GM19372 (cell line): ENCODE measurements around the gene ATP6V1F.
"Not testable (repeated sequence)": the region's sequence is repeated elsewhere in the genome, so short reads cannot be mapped to it uniquely, and the experiment has no call there.

ENCODE experiments used
- ATAC-seq: cut with Tn5 transposase; IDR thresholded peaks from one replicate; pipeline ENCODE4 v1.9.1; 2021; ENCODE audit warnings: mild to moderate bottlenecking, low read depth, moderate library complexity; ENCODE audit not compliant: unreplicated experiment

The ATP6V1F gene

DNA sequence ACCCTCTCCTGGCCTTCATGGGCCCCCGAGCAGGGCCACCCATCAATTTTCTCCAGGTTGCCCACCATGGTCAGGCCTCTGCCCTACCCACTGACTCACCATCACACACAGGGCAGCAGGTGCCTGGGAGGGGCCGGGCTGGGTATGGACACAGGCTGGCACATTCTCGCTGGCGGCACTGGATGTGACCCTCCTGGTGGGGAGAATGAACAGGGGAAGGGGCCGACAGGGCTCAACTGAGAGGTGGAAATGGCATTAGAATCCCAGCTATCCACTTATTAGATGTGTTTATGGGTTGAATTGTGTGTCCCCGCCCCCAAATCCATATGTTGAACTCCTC, 31.4 kb downstream of the ATP6V1F start:
- no peak for ATAC-seq

DNA sequence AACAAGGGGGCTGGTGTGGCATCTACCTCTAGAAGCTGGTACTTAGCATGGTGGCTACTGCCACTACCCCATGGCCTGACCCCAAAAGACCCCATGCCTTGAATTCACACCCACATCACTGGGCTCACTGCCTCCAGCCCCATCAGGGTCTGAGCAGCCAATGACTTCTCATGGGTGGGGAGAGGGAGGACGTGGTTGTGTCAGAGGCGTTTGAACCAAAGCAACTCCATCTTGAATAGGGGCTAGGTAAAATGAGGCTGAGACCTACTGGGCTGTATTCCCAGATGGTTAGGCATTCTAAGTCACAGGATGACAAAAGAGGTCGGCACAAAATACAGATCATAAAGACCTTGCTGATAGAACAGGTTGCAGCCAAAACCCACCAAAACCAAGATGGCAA, 32.7 kb downstream of the ATP6V1F start:
- ATAC-seq, result no peak

GRCh38 chr7:128899392-128899791, 36.7 kb downstream of the ATP6V1F start:
- no peak for ATAC-seq

- no peak for ATAC-seq
Measured at GRCh38 chr7:128900237-128900636, 37.6 kb downstream of the ATP6V1F start.

DNA sequence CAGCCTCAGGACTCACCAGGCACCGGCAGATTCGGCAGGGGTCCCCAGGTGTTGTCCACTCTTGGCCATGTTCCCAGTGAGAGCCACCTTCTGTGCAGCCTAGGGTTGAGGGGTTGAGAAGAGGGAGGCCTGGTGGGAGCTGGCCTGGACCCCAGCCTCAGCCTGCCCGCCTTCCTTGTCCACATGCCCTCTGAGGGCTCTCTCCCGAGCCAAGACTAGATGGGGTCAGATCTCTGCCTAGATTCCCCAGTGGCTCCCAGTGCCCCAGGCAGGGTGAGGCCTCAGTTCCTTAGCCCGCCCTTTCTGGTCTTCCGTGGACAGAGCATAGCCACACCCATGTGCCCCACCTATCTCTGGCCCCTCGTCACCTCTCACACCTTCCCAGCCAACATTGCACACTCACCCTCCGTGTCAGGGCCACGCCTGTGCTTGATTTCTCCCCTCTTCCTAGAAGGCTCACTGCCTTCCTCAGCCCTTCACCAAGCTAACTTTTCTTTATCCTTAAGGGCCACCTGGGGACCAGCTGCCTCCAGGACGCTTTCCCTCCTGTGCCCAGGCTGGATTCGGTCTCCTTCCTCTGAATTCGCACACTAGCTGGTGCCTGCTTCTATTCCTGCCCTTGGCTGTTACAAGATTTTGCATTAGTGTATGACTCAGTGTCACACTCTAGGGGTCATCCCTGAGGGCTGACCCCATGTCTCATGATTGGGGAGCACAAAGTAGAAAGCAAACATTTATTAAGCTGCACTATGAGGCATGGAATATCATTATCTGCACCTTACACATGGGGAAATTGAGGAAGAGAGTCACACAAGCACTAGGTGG, 40.3 kb downstream of the ATP6V1F start:
- no peak for ATAC-seq

DNA sequence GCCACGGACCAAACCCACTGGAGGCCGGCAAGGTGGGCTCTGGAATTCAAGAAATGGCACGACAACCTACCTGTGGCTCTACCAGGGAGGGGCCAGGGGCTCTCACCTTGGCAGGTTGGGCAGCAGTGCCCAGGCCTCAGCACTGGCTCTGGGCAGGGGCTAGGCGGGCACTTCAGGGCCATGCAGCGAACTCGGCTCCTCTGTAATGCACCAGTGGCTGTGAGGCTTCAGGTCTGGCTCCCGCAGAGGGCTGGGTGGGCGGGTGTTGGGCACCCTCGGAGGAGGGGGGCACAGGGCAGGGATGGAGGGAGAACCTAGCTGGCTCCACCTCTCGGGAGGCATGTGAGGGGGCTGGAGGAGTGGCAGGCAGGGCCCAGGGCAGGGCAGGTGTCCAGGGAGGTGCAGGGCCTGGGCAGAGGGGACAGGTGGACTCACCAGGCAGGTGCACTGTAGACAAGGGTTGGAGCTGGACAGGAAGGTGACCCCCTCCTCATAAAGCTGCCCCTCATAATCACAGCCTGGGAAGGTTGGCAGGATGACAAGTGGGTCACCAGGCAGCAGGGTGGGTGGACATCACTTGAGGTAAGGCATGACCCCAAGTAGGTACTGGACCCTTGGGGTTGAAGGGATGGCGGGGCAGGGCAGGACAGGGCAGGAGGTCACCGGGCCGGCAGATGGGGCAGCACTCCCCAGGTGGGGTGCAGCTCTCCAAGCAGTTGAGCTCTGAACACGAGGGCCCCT, 41.1 kb downstream of the ATP6V1F start:
- no peak for ATAC-seq

GRCh38 chr7:128904381-128905197, 41.9 kb downstream of the ATP6V1F start:
- ATAC-seq, result no peak

- ATAC-seq, result no peak
Measured at GRCh38 chr7:128906001-128906765, 43.5 kb downstream of the ATP6V1F start.

DNA sequence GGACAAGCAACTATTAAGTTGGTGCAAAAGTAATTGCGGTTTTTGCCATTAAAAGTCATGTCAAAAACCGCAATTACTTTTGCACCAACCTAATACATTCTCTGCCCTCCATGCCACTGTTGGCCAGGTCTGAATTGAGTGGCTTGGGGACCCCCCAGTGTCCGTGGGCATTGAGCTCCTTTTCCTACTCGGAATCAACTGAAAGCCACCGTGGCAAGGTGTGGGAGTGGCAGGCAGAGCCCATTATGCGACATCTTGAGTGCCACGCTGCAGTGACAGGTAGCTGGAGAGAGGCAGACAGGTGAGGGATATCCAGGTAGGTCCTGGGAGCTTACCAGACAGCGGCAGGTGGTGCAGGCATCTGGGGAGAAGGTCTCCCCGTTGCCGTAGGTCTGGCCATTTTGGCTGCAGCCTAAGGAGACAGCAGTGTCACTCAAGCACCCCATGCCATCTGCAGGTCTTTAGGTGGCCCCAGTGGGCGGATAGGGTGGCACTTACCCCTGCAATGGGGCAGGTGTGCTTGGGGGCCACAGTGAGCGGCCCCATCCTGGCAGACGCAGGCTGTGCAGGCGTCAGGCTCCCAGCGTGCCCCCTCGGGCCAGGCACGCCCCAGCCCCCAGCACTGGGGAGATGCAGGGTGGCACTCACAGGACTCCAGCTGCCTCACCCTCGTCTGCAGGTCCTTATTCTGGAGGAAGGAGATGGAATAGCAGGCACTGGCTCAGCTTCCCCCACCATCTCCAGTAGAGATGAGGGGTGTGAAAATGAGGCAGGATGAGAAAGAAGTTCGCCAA, 44.3 kb downstream of the ATP6V1F start:
- ATAC-seq, result no peak

GRCh38 chr7:128908750-128909624, 46.3 kb downstream of the ATP6V1F start:
- ATAC-seq, result no peak

DNA sequence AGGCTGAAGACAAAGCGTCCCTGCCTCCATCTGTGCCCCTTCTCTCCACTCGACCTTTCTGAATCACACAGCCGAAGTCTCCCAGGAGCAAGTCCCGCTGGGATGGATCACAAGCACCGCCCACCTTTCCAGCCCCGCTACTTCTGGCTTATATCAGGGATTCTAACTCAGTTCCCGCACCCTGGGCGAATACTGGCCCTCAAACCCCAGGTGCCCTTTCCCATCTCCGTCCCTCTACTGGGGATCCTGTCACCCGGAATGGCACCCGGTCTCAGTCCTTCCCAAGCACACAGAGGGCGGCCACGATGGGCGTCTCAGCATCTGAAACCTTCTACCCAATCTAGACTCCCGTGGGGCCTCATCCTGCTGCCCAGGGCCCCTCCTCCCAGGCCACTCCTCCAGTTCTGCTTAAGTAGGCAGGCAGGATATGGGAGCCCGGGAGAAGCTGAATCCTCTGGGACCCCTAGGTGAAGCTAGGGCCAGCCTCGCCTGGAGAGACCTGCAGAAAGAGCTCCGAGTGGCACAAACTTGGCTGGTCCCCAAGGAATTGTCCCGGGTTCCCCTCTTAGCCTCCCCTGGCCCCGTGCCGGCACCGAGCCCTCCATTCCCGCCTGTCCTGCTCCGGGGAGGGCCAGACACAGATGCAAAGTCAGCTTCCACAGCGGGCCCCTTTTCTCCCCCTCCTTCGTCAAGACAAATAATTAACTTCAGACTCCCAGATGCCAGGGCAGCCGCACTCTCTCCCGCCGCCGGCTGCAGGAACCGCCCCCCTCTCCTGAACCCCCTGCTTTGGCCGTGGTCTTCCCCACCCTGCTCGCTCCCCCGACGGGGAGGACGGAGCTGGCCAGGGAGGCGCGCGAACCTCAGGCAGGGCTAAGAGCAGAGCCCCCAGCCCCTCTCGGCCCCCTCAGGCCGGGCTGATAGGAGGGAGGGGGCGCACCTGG, 47.2 kb downstream of the ATP6V1F start:
- no peak for ATAC-seq

GRCh38 chr7:128910569-128910945, 47.9 kb downstream of the ATP6V1F start, which contains the start of gene KCP:
TSS of gene KCP (minus strand) at chr7:128910709. CDS start at chr7:128910676, 33 bp downstream.
- ATAC-seq, result no peak

DNA sequence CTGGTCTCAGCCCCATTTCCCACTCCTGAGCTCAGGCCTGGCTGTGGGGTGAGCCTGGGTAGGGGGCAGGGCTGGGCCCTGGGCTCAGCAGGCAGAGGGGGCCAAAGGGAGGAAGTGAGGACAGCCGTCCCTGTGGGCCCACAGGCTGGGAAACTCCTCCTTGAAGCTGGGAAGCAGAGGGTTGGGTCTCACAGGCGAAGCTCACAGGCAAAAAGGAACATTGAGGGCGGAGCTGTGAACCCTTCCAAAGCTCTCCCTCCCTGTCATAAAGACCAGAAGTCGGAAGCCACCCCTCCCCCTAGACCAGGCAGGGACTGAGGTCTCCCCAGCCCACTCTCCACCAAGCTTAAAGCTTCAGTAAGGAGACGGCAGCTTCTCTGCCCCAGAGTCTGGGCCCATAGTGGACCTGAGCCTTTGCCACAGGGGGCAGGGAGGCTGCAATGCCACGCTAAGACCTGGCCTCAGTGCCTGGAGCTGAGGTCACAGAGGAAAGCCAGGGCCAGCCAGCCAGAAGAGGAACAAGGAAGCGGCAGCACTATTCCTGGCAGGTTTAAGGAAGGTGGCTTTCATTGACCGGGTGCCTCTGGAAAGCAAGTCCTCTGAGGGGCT, 48.9 kb downstream of the ATP6V1F start:
- ATAC-seq, result no peak

DNA sequence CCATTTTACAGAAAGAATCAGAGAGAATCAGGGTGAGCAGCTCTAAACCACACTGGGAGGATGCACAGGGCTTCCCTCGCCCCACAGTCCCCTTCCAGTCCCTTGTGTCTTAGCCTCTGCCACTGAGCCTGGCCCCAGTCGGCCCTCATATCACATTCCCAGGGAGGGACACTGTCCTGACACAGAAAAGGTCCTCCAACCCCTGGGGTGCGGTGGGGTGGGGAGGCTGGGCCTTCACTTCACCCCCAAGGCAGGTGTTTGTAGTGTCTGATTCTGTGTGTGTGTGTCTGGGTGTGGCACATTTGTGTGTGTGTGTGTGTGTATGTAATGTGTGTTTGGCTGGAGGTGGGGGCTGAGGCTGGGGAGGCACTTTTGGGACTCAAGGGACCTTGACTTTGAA, 49.6 kb downstream of the ATP6V1F start:
- ATAC-seq, result no peak

DNA sequence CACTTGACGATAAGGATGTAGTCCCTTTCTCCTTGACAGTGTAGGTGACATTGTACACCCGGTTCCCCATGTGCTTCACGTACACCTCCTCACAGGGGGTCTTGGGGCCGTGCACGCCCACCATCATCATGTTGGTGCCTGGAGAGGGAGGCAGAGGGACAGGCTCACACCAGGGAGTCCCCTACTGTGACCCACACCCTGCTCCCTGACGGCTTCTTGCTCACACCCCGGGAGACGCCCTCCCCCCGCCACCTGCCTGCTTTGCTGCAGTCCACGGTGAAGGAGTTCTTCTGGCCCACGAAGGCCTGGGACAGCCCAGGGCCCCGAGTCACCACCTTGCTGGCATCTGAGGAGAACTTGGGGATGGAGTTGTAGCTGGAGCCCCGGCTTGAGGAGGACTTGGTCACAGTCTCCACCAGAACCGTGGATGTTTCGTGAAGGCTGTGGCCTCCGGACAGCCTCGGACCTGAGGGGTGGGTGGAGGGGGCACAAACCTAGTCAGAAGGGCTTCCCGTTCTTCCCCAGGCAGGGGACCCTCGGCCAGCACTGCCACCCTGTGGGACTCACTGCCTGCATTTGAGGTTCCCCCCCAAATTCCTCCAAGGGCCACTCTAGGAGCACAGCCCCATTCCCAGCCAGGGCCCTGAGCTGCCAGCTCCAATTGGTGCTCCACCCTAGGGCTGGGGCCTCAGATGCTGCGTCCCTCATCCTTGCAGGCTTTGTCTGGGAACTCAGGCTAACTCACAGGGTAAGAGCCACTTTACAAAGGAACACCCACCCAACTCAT, 50.2 kb downstream of the ATP6V1F start:
- ATAC-seq, result not testable (repeated sequence)

DNA sequence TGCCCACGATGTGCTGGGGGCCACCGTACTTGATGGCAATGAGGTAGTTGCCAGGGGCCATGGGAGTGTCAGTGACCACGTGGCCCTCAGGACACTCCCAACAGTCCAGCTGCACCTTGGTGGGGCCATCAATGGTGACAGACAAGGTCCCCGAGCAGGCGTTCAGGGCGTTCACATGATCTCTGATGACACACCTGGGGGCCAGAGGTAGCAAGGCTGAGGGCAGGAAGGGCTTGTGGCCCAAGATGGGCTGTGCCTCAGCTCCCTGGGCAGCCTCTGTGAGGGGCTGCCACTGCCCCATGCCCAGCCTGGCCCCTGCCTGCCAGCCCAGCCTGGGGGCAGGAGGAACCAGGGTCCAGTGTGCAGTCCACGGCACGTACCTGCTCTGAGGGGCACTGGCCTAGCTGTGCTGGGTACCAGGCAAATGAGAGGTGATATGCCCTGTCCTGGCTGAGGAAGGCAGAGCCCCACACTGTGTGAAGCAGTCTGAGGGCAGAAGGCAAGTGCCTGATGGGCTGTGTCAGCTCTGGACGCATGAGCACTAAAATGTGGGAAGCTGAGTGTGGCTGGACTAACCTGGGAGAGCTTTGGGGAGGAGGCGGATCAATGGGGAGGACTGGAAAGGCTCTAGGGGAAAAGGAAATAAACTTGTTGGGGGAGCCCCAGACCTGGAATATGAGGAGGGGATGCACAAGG, 51.4 kb downstream of the ATP6V1F start:
- no peak for ATAC-seq
